GM20431 (cell line): ENCODE results near the gene SMAD6.
"Not testable (repeated sequence)": the region's sequence is repeated elsewhere in the genome, so short reads cannot be mapped to it uniquely, and the experiment has no call there.

Experiments used
- in situ Hi-C: fragments of 300-500 bp; cut with MseI, MboI; formaldehyde crosslinking; loops from one replicate; pipeline ENCODE4 v1.15.0; 2020; ENCODE audit warnings: low sequenced_read_pairs; ENCODE audit not compliant: unreplicated experiment

The SMAD6 gene

GRCh38 chr15:66805202-66805885 is 103.3 kb downstream of the SMAD6 start:
- in situ Hi-C loops, result no loop called here

GRCh38 chr15:66808181-66808824 is 106.3 kb downstream of the SMAD6 start:
- in situ Hi-C loops, result no loop called here

- in situ Hi-C loops, result no loop called here
Observed at GRCh38 chr15:66809664-66810063, 107.6 kb downstream of the SMAD6 start.

GRCh38 chr15:66815318-66815717 is 113.3 kb downstream of the SMAD6 start:
- in situ Hi-C loops, result no loop called here

GRCh38 chr15:66816201-66816600 is 114.2 kb downstream of the SMAD6 start:
- in situ Hi-C loops, result no loop called here

GRCh38 chr15:66819084-66819483 is 117.0 kb downstream of the SMAD6 start:
- in situ Hi-C loops, result no loop called here

- in situ Hi-C loops, result no loop called here
Observed at GRCh38 chr15:66820481-66821176, 118.6 kb downstream of the SMAD6 start.

- in situ Hi-C loops, result no loop called here
Observed at GRCh38 chr15:66821307-66821706, 119.3 kb downstream of the SMAD6 start.

- in situ Hi-C loops, result no loop called here
Observed at GRCh38 chr15:66822114-66822513, 120.1 kb downstream of the SMAD6 start.

- in situ Hi-C loops, result no loop called here
Observed at GRCh38 chr15:66822576-66822975, 120.5 kb downstream of the SMAD6 start.

- in situ Hi-C loops, result no loop called here
Observed at GRCh38 chr15:66823601-66824000, 121.6 kb downstream of the SMAD6 start.

GRCh38 chr15:66824424-66824823 is 122.4 kb downstream of the SMAD6 start:
- in situ Hi-C loops, result no loop called here

GRCh38 chr15:66825139-66825538 is 123.1 kb downstream of the SMAD6 start:
- in situ Hi-C loops, result no loop called here

- in situ Hi-C loops, result no loop called here
Observed at GRCh38 chr15:66825731-66826130, 123.7 kb downstream of the SMAD6 start.

GRCh38 chr15:66826507-66826906 is 124.5 kb downstream of the SMAD6 start:
- in situ Hi-C loops, result no loop called here

- in situ Hi-C loops, result no loop called here
Observed at GRCh38 chr15:66827039-66827697, 125.1 kb downstream of the SMAD6 start.

GRCh38 chr15:66827698-66828055 is 125.6 kb downstream of the SMAD6 start:
- in situ Hi-C loops, result no loop called here

GRCh38 chr15:66828817-66829541 is 126.9 kb downstream of the SMAD6 start:
- in situ Hi-C loops, result not testable (repeated sequence)

- in situ Hi-C loops, result no loop called here
Observed at GRCh38 chr15:66829551-66830121, 127.6 kb downstream of the SMAD6 start.

GRCh38 chr15:66830358-66830757 is 128.3 kb downstream of the SMAD6 start:
- in situ Hi-C loops, result no loop called here
